H9 (cell line): ENCODE results near the gene HYAL1. TPM values are rescaled to one million over a fixed set of nuclear protein-coding genes. Genes with fewer than 3 reads are reported as not detected.

Source experiments
- DNase-seq: peaks from one replicate; pipeline ENCODE4 v3.0.0-alpha.2; 2017
- H2AFZ ChIP-seq: one replicate; pipeline ENCODE4 v1.6.1; 2013; ENCODE audit warnings: mild to moderate bottlenecking, low read length, control low read depth, moderate library complexity
- H2AK5ac ChIP-seq: 2 replicates; pipeline ENCODE4 v1.6.1; 2013; ENCODE audit warnings: low read length, control low read depth, mixed read lengths; ENCODE audit not compliant: insufficient read length
- H2BK120ac ChIP-seq: one replicate; pipeline ENCODE4 v1.6.1; 2013; ENCODE audit warnings: low read depth, mild to moderate bottlenecking, low read length, control low read depth, inconsistent platforms; ENCODE audit not compliant: poor library complexity, severe bottlenecking
- H2BK12ac ChIP-seq: 2 replicates; pipeline ENCODE4 v1.6.1; 2013; ENCODE audit warnings: low read length, control low read depth, mixed read lengths, low read depth; ENCODE audit not compliant: insufficient read length
- H2BK15ac ChIP-seq: 2 replicates; pipeline ENCODE4 v1.6.1; 2013; ENCODE audit warnings: low read depth, low read length, control low read depth
- H2BK20ac ChIP-seq: one replicate; pipeline ENCODE4 v1.6.1; 2013; ENCODE audit warnings: low read depth, mild to moderate bottlenecking, low read length, control low read depth, inconsistent platforms; ENCODE audit not compliant: poor library complexity, severe bottlenecking
- H2BK5ac ChIP-seq: 2 replicates; pipeline ENCODE4 v1.6.1; 2013; ENCODE audit warnings: low read length, control low read depth, mixed read lengths; ENCODE audit not compliant: insufficient read length
- H3K14ac ChIP-seq: 2 replicates; pipeline ENCODE4 v1.6.1; 2013; ENCODE audit warnings: low read length, control low read depth; ENCODE audit not compliant: insufficient read depth
- H3K18ac ChIP-seq: 2 replicates; pipeline ENCODE4 v1.6.1; 2013; ENCODE audit warnings: low read depth, mild to moderate bottlenecking, mixed read lengths, low read length, control low read depth; ENCODE audit not compliant: insufficient read length
- H3K23ac ChIP-seq: 2 replicates; pipeline ENCODE4 v1.6.1; 2013; ENCODE audit warnings: low read length, control low read depth, mixed read lengths, low read depth; ENCODE audit not compliant: insufficient read length
- H3K23me2 ChIP-seq: 2 replicates; pipeline ENCODE4 v1.6.1; 2013; ENCODE audit warnings: low read depth, mild to moderate bottlenecking, mixed read lengths, low read length, control low read depth; ENCODE audit not compliant: insufficient read length, poor library complexity, severe bottlenecking
- H3K27ac ChIP-seq: 2 replicates; pipeline ENCODE4 v1.5.1; 2013; ENCODE audit warnings: low read length, control low read depth, mixed read lengths, low read depth; ENCODE audit not compliant: insufficient read length
- H3K27me3 ChIP-seq: 2 replicates; pipeline ENCODE4 v1.6.1; 2013; ENCODE audit warnings: low read length, control low read depth, inconsistent platforms; ENCODE audit not compliant: insufficient read depth
- H3K4ac ChIP-seq: 2 replicates; pipeline ENCODE4 v1.6.1; 2013; ENCODE audit warnings: low read depth, mild to moderate bottlenecking, control low read depth, inconsistent platforms, low read length, moderate library complexity
- H3K4me1 ChIP-seq: 2 replicates; pipeline ENCODE4 v1.6.1; 2013; ENCODE audit warnings: low read length, control low read depth, inconsistent platforms; ENCODE audit not compliant: insufficient read depth
- H3K4me2 ChIP-seq: 2 replicates; pipeline ENCODE4 v1.6.1; 2013; ENCODE audit warnings: low read length, control low read depth, mixed read lengths; ENCODE audit not compliant: insufficient read length, insufficient read depth
- H3K56ac ChIP-seq: 2 replicates; pipeline ENCODE4 v1.6.1; 2013; ENCODE audit warnings: low read depth, mild to moderate bottlenecking, mixed read lengths, low read length, control low read depth; ENCODE audit not compliant: insufficient read length
- H3K79me1 ChIP-seq: 2 replicates; pipeline ENCODE4 v1.6.1; 2013; ENCODE audit warnings: low read depth, mild to moderate bottlenecking, moderate library complexity, low read length, control low read depth, inconsistent platforms; ENCODE audit not compliant: insufficient read depth, poor library complexity, severe bottlenecking
- H3K79me2 ChIP-seq: 2 replicates; pipeline ENCODE4 v1.6.1; 2013; ENCODE audit warnings: low read length, control low read depth, inconsistent platforms; ENCODE audit not compliant: insufficient read depth
- H3K9ac ChIP-seq: 2 replicates; pipeline ENCODE4 v1.6.1; 2013; ENCODE audit warnings: low read length, control low read depth, mixed read lengths; ENCODE audit not compliant: insufficient read length; ENCODE audit errors: extremely low read depth
- H3K9me3 ChIP-seq: one replicate; pipeline ENCODE4 v1.6.1; 2013; ENCODE audit warnings: low read depth, low read length, inconsistent platforms; ENCODE audit not compliant: control insufficient read depth
- H3T11ph ChIP-seq: one replicate; pipeline ENCODE4 v1.6.1; 2013; ENCODE audit warnings: mild to moderate bottlenecking, low read length, control low read depth, inconsistent platforms
- H4K20me1 ChIP-seq: one replicate; pipeline ENCODE4 v1.6.1; 2013; ENCODE audit not compliant: control insufficient read depth, insufficient read length, insufficient read depth
- H4K5ac ChIP-seq: 2 replicates; pipeline ENCODE4 v1.6.1; 2013; ENCODE audit warnings: low read depth, mild to moderate bottlenecking, mixed read lengths, low read length, control low read depth; ENCODE audit not compliant: insufficient read length
- H4K8ac ChIP-seq: replicated peaks from 2 replicates; pipeline ENCODE4 v1.6.1; 2013; ENCODE audit warnings: low read length, control low read depth, mixed read lengths, low read depth; ENCODE audit not compliant: insufficient read length
- H4K91ac ChIP-seq: 2 replicates; pipeline ENCODE4 v1.6.1; 2013; ENCODE audit warnings: low read depth, mild to moderate bottlenecking, moderate library complexity, mixed read lengths, low read length, control low read depth; ENCODE audit not compliant: insufficient read length
- H3K27ac Mint-ChIP-seq, 3 experiments: 2 replicates in 2 of 3; 3 replicates in 1 of 3; pipeline ENCODE4 v1.8.0; 2020 to 2021; ENCODE audit warnings: mixed read lengths in 3 of 3, mild to moderate bottlenecking in 1 of 3, moderate library complexity in 1 of 3
- H3K27me3 Mint-ChIP-seq: 2 replicates; pipeline ENCODE4 v1.8.0; 2021; ENCODE audit warnings: low read depth, mild to moderate bottlenecking, moderate library complexity, mixed read lengths
- H3K36me3 Mint-ChIP-seq, 3 experiments: 2 replicates in 2 of 3; 3 replicates in 1 of 3; pipeline ENCODE4 v1.8.0; 2020 to 2021; ENCODE audit warnings: low read depth in 3 of 3, mixed read lengths in 3 of 3; ENCODE audit not compliant: insufficient read depth in 1 of 3
- H3K4me1 Mint-ChIP-seq, 2 experiments: 2 replicates each; pipeline ENCODE4 v1.8.0; 2020; ENCODE audit warnings: mixed read lengths in 2 of 2
- H3K4me3 Mint-ChIP-seq, 2 experiments: 2 replicates in 1 of 2; 3 replicates in 1 of 2; pipeline ENCODE4 v1.8.0; 2020 to 2021; ENCODE audit warnings: mild to moderate bottlenecking in 2 of 2, mixed read lengths in 2 of 2, moderate library complexity in 1 of 2
- H3K9me3 Mint-ChIP-seq, 2 experiments: 2 replicates in 1 of 2; 3 replicates in 1 of 2; pipeline ENCODE4 v1.8.0; 2020; ENCODE audit warnings: mild to moderate bottlenecking in 2 of 2, mixed read lengths in 2 of 2, moderate library complexity in 1 of 2
- CTCF ChIP-seq: fragments of 200-600 bp; sonication (generic); conservative IDR thresholded peaks from 3 replicates; pipeline ENCODE4 v1.8.0; 2021; ENCODE audit warnings: antibody characterized with exemption, mild to moderate bottlenecking
- WGBS: extraction: QIAGEN DNeasy Blood & Tissue Kit; methylation state at CpG from one replicate; pipeline ENCODE4 v1.1.7; 2013; ENCODE audit warnings: missing lambda C conversion rate, low lambda C conversion rate, mixed read lengths; ENCODE audit not compliant: insufficient read length; ENCODE audit errors: extremely low coverage; 5-methylcytosine and 5-hydroxymethylcytosine counted together
- total RNA-seq: library from RNA; stranded (reverse); gene quantifications from 2 replicates; pipeline ENCODE4 v1.2.1, GENCODE V29; 2021

The HYAL1 gene
- total RNA-seq, 1 experiment from 2014 or later = 2.0 TPM

- Histone ChIP-seq H3K27ac (no peak overlapping the region), H2AFZ (no peak overlapping the region), H3K9me3 (no peaks in the 10 kb centered on the region), H3K4me1 (no peaks in the 10 kb centered on the region), H3K23me2 (peaks cover 9% of the 10 kb centered on the region), H4K91ac (no peak overlapping the region), H3K79me2 (peaks cover 4% of the 10 kb centered on the region; the same call in 1 of the 2 replicates), H2AK5ac (no peak overlapping the region), H2BK5ac (no peak overlapping the region), H4K8ac (no peak overlapping the region), H3K56ac (no peak overlapping the region), H3K79me1 (peaks cover 6% of the 10 kb centered on the region), H2BK12ac (no peak overlapping the region), H3T11ph (no peak overlapping the region), H3K14ac (no peak overlapping the region), H2BK20ac (no peak overlapping the region), H4K20me1 (no peaks in the 10 kb centered on the region), H3K4me2 (no peak overlapping the region), H2BK15ac (no peak overlapping the region), H3K23ac (no peak overlapping the region), H4K5ac (no peak overlapping the region), H2BK120ac (no peak overlapping the region), H3K9ac (no peak overlapping the region), H3K18ac (no peak overlapping the region), H3K4ac (no peak overlapping the region), H3K27me3 (no peaks in the 10 kb centered on the region)
- peaks cover 8 to 22% of the 10 kb centered on the region in 2 experiments for H3K4me1 Mint-ChIP-seq
- H3K4me3 Mint-ChIP-seq = no peak overlapping the region
- no CpG with 5 or more reads among the region's 10 CpGs for WGBS
- no peaks in the 10 kb centered on the region; the same call in 1 of the 2 replicates for H3K27me3 Mint-ChIP-seq
- no peak for TF ChIP-seq CTCF
- no peak overlapping the region for H3K27ac Mint-ChIP-seq
- H3K9me3 Mint-ChIP-seq = no peaks in the 10 kb centered on the region
- no peak for DNase-seq
- peaks cover 17 to 55% (median 53%) of the 10 kb centered on the region in 3 experiments; a peak in 6 of 7 replicates for H3K36me3 Mint-ChIP-seq
Measured at GRCh38 chr3:50330330-50330729, 27.0 kb upstream of the HYAL1 start.
